HepG2 (cell line): ENCODE results near the gene CELF2. TPM values are rescaled to one million over a fixed set of nuclear protein-coding genes. Genes with fewer than 3 reads are reported as not detected.

Source experiments
- ATAC-seq: fragments of 200-7000 bp; cut with Tn5 transposase; 3 replicates; pipeline ENCODE4 v1.9.1; 2020; ENCODE audit warnings: mild to moderate bottlenecking, moderate library complexity
- BruUV-seq: library from RNA; stranded (reverse); fragments of 400-500 nt; replicated peaks from 2 replicates; lab custom pipeline; 2021; lab: Mats Ljungman, UMichigan
- CTCF ChIA-PET: fragments of 300-600 bp; formaldehyde crosslinking; extraction: SDS; loops from one replicate; lab custom pipeline; 2021; ENCODE audit warnings: low total read pairs, inconsistent platforms, low intra/inter-chr PET ratio; lab: Yijun Ruan, JAX
- POLR2A ChIA-PET: fragments of 350-600 bp; sonication (Branson Sonifier 250); formaldehyde crosslinking; loops from one replicate; lab custom pipeline; 2020; ENCODE audit warnings: antibody characterized with exemption, inconsistent platforms; lab: Yijun Ruan, JAX
- DNase-seq: peaks from one replicate; pipeline ENCODE4 v3.0.0-alpha.2; 2015; ENCODE audit warnings: low spot score
- FAIRE-seq: peaks from 3 replicates; lab custom pipeline; 2011; peaks lifted over from hg19 to GRCh38; lab: Jason Lieb, UNC
- H2AFZ ChIP-seq: one replicate; pipeline ENCODE4 v1.6.1; 2011; ENCODE audit warnings: low read length, inconsistent platforms
- H3K27ac ChIP-seq: fragments of 300-600 bp; 3 replicates; pipeline ENCODE4 v1.8.0; 2011; ENCODE audit warnings: mixed run types, mild to moderate bottlenecking, mixed read lengths, low read length, inconsistent platforms; ENCODE audit not compliant: insufficient read depth; ENCODE audit errors: extremely low read length
- H3K27me3 ChIP-seq, 2 experiments: fragments of 200-600 bp in 1 of 2; 2 replicates in 1 of 2; 3 replicates in 1 of 2; pipeline versions ENCODE4 v1.6.0 to v1.8.0; 2011; ENCODE audit warnings: low read length in 2 of 2, mild to moderate bottlenecking in 2 of 2, moderate library complexity in 2 of 2, inconsistent platforms in 1 of 2; ENCODE audit not compliant: insufficient read depth in 2 of 2, control insufficient read depth in 1 of 2
- H3K36me3 ChIP-seq, 2 experiments: fragments of 200-600 bp in 1 of 2; replicated peaks in 1 of 2; 2 replicates in 1 of 2; 3 replicates in 1 of 2; pipeline versions ENCODE4 v1.5.1 to v1.8.0; 2011; ENCODE audit warnings: low read length in 2 of 2, inconsistent platforms in 1 of 2; ENCODE audit not compliant: insufficient read depth in 2 of 2, control insufficient read depth in 1 of 2
- H3K4me1 ChIP-seq: 2 replicates; pipeline ENCODE4 v1.5.1; 2012; ENCODE audit warnings: low read length, inconsistent platforms; ENCODE audit not compliant: insufficient read depth
- H3K4me2 ChIP-seq: 2 replicates; pipeline ENCODE4 v1.6.0; 2011; ENCODE audit warnings: low read depth, low read length, inconsistent platforms
- H3K4me3 ChIP-seq, 3 experiments: fragments of 200-600 bp in 1 of 3; sonication (generic), shearing (Covaris generic) in 1 of 3; replicated peaks in 1 of 3; 2 replicates each; pipeline ENCODE4 v1.5.1; 2011 to 2016; ENCODE audit warnings: low read length in 3 of 3, inconsistent platforms in 2 of 3, low read depth in 2 of 3, mild to moderate bottlenecking in 2 of 3, control low read depth in 1 of 3, mixed read lengths in 1 of 3; ENCODE audit not compliant: insufficient read depth in 1 of 3
- H3K79me2 ChIP-seq: one replicate; pipeline ENCODE4 v1.6.1; 2011; ENCODE audit warnings: low read length, inconsistent platforms; ENCODE audit not compliant: insufficient read depth
- H3K9ac ChIP-seq: 2 replicates; pipeline ENCODE4 v1.6.0; 2011; ENCODE audit warnings: mild to moderate bottlenecking, low read depth, low read length, inconsistent platforms; ENCODE audit not compliant: insufficient read depth
- H3K9me3 ChIP-seq: 2 replicates; pipeline ENCODE4 v1.5.1; 2012; ENCODE audit warnings: mild to moderate bottlenecking, low read length
- H4K20me1 ChIP-seq: 2 replicates; pipeline ENCODE4 v1.6.0; 2011; ENCODE audit warnings: inconsistent platforms, mild to moderate bottlenecking, low read length, moderate library complexity; ENCODE audit not compliant: insufficient read depth
- ARHGAP35 ChIP-seq: sonication (generic); formaldehyde crosslinking; IDR thresholded peaks from 2 replicates; pipeline ENCODE4 v1.9.0; 2022; ENCODE audit warnings: mild to moderate bottlenecking, inconsistent platforms, moderate library complexity, missing genetic modification reagents, borderline replicate concordance
- BRF2 ChIP-seq: sonication (generic); formaldehyde crosslinking; IDR thresholded peaks from 2 replicates; pipeline ENCODE4 v1.8.1; 2022; ENCODE audit warnings: mild to moderate bottlenecking, missing genetic modification reagents
- NRL ChIP-seq: sonication (generic); formaldehyde crosslinking; IDR thresholded peaks from 2 replicates; pipeline ENCODE4 v1.5.0; 2020; ENCODE audit warnings: missing genetic modification reagents, mild to moderate bottlenecking, moderate library complexity, borderline replicate concordance
- SP2 ChIP-seq: sonication (generic); formaldehyde crosslinking; IDR thresholded peaks from 2 replicates; pipeline ENCODE4 v1.5.1; 2020; ENCODE audit warnings: mild to moderate bottlenecking, missing genetic modification reagents
- THYN1 ChIP-seq: sonication (generic); formaldehyde crosslinking; IDR thresholded peaks from 2 replicates; pipeline ENCODE4 v1.8.1; 2023; ENCODE audit warnings: low read depth, mild to moderate bottlenecking, moderate library complexity, missing genetic modification reagents, borderline replicate concordance
- TOPORS ChIP-seq: sonication (generic); formaldehyde crosslinking; IDR thresholded peaks from 2 replicates; pipeline ENCODE4 v1.8.0; 2023; ENCODE audit warnings: mild to moderate bottlenecking, missing genetic modification reagents
- ZNF142 ChIP-seq: sonication (generic); formaldehyde crosslinking; IDR thresholded peaks from 2 replicates; pipeline ENCODE4 v1.4.0; 2020; ENCODE audit warnings: missing genetic modification reagents
- ZNF17 ChIP-seq: sonication (generic); formaldehyde crosslinking; IDR thresholded peaks from 2 replicates; pipeline ENCODE4 v1.5.0; 2020; ENCODE audit warnings: mild to moderate bottlenecking, missing genetic modification reagents
- ZNF543 ChIP-seq: sonication (generic); formaldehyde crosslinking; IDR thresholded peaks from 2 replicates; pipeline ENCODE4 v1.4.0; 2020; ENCODE audit warnings: mild to moderate bottlenecking, missing genetic modification reagents
- WGBS: methylation state at CpG from one replicate; pipeline ENCODE4 v1.1.6; 2017; ENCODE audit warnings: low lambda C conversion rate; 5-methylcytosine and 5-hydroxymethylcytosine counted together
- in situ Hi-C: cut with HindIII; loops from 2 replicates; pipeline ENCODE4 v1.10.0; 2017; ENCODE audit warnings: low pct_unique_long_range_greater_than_20kb; ENCODE audit not compliant: extremely low pct_ligation_motif_present
- intact Hi-C: fragments of 100-400 bp; cut with micrococcal nuclease; formaldehyde crosslinking; loops from one replicate; pipeline ENCODE4 v1.10.0; 2022; ENCODE audit not compliant: unreplicated experiment
- polyA plus RNA-seq, 8 experiments: library from polyadenylated mRNA; depleted of rRNA in 3 of 8; stranded (reverse) in 7 of 8; unstranded in 1 of 8; fragments of >200 nt; fragmentation: Illumina TruSeq in 4 of 8; extraction: Trizol in 4 of 8; gene quantifications; 2 replicates each; pipeline versions ENCODE4 v1.2.1 to v1.2.3, GENCODE V29; 2011 to 2016; ENCODE audit warnings: low read depth in 4 of 8, missing spikeins in 1 of 8, mixed read lengths in 1 of 8; ENCODE audit not compliant: insufficient read depth in 1 of 8
- total RNA-seq, 5 experiments: library from RNA; depleted of rRNA; stranded (reverse); fragments of >200 nt; fragmentation: Illumina TruSeq; extraction: Trizol; gene quantifications; 2 replicates each; pipeline ENCODE4 v1.2.3, GENCODE V29; 2016; ENCODE audit warnings: low read depth in 1 of 5

CELF2 gene
- total and polyA plus RNA-seq, 2 of the 13 experiments (the other 11 are each of a cell fraction or from before 2014, with no cell fraction given) = not detected

- no peak for TF ChIP-seq ZNF142 (CRISPR knock-in tag)
- no peak for TF ChIP-seq SP2 (CRISPR knock-in tag)
- TF ChIP-seq, all 625 proteins: peak for 0
These were observed 39.3 kb downstream of the CELF2 start (continued) for GRCh38 chr10:11057018-11057417.

- no peak for TF ChIP-seq THYN1 (CRISPR knock-in tag)
- no peak for TF ChIP-seq NRL
- TF ChIP-seq ARHGAP35 (CRISPR knock-in tag) = no peak
- TF ChIP-seq BRF2 (CRISPR knock-in tag) = no peak
- no peak for TF ChIP-seq ZNF17 (CRISPR knock-in tag)
- no peak for TF ChIP-seq TOPORS (CRISPR knock-in tag)
- no peak for TF ChIP-seq ZNF543 (CRISPR knock-in tag)
- CTCF ChIA-PET = no interaction called here
These were observed 39.8 kb downstream of the CELF2 start for GRCh38 chr10:11057448-11057847.

More at GRCh38 chr10:11057448-11057847, 39.8 kb downstream of the CELF2 start:
- FAIRE-seq (no peak), DNase-seq (no peak), ATAC-seq (no peak)
- Histone ChIP-seq H3K79me2 (no peaks in the 10 kb centered on the region), H3K36me3 (no peaks in the 10 kb centered on the region), H3K27me3 (no peaks in the 10 kb centered on the region), H3K9ac (no peak overlapping the region), H3K4me2 (no peak overlapping the region), H3K4me1 (no peaks in the 10 kb centered on the region), H3K4me3 (no peak overlapping the region), H4K20me1 (no peaks in the 10 kb centered on the region), H3K9me3 (no peaks in the 10 kb centered on the region; the same call in 1 of the 2 replicates), H3K27ac (no peak overlapping the region), H2AFZ (no peak overlapping the region)
- POLR2A ChIA-PET = no interaction called here
- intact Hi-C loops (no loop called here), in situ Hi-C loops (no loop called here)
- 24% methylated on average over 6 of the region's 6 CpGs for WGBS
- no TSS peak for BruUV-seq
